Naive thymus-derived CD4-positive, alpha-beta T cell (primary cell): ENCODE data around the gene NOL4L. TPM values are rescaled to one million over a fixed set of nuclear protein-coding genes. Genes with fewer than 3 reads are reported as not detected.

Source experiments
- ATAC-seq: fragments of 150-1000 bp; cut with Tn5 transposase; 2 replicates; pipeline ENCODE4 v1.10.0; 2021; ENCODE audit warnings: mild to moderate bottlenecking, moderate library complexity
- CTCF ChIA-PET: fragments of 350-600 bp; sonication (Branson Sonifier 250); formaldehyde crosslinking; loops from one replicate; lab custom pipeline; 2021; ENCODE audit warnings: antibody characterized with exemption; lab: Charles Lee
- POLR2A ChIA-PET: fragments of 350-600 bp; sonication (Branson Sonifier 250); formaldehyde crosslinking; loops from one replicate; lab custom pipeline; 2021; ENCODE audit warnings: antibody characterized with exemption, inconsistent platforms; lab: Charles Lee
- DNase-seq, 9 donors: peaks; one replicate each; pipeline versions ENCODE4 v3.0.0 to v3.0.0-alpha.2; 2020 to 2022; ENCODE audit warnings: mixed read lengths in 1 of 9
- H3K27ac ChIP-seq: one replicate; pipeline ENCODE4 v1.7.0; 2013; ENCODE audit warnings: mild to moderate bottlenecking, low read depth, low read length, moderate library complexity
- H3K27me3 ChIP-seq, 2 donors: one replicate each; pipeline ENCODE4 v1.7.0; 2013; ENCODE audit warnings: low read length in 2 of 2, mild to moderate bottlenecking in 2 of 2, moderate library complexity in 2 of 2; ENCODE audit not compliant: control insufficient read depth in 2 of 2, insufficient read depth in 2 of 2
- H3K36me3 ChIP-seq, 3 experiments: 1 replicate in 2 of 3; 2 replicates in 1 of 3; pipeline ENCODE4 v1.7.0; 2013; ENCODE audit warnings: low read length in 3 of 3, mild to moderate bottlenecking in 3 of 3, moderate library complexity in 1 of 3; ENCODE audit not compliant: insufficient read depth in 3 of 3, control insufficient read depth in 2 of 3
- H3K4me1 ChIP-seq, 2 donors: one replicate each; pipeline ENCODE4 v1.7.0; 2013; ENCODE audit warnings: low read length in 2 of 2, mild to moderate bottlenecking in 2 of 2, moderate library complexity in 1 of 2; ENCODE audit not compliant: control insufficient read depth in 2 of 2, insufficient read depth in 2 of 2
- H3K4me3 ChIP-seq: 2 replicates; pipeline ENCODE4 v1.7.0; 2013; ENCODE audit warnings: mild to moderate bottlenecking, low read length
- H3K9me3 ChIP-seq, 3 experiments: 1 replicate in 2 of 3; 2 replicates in 1 of 3; pipeline ENCODE4 v1.7.0; 2013; ENCODE audit warnings: low read length in 3 of 3; ENCODE audit not compliant: control insufficient read depth in 2 of 3
- H3K27ac Mint-ChIP-seq, 9 donors: one replicate each; pipeline ENCODE4 v1.8.0; 2020 to 2022; ENCODE audit warnings: mixed read lengths in 9 of 9, mild to moderate bottlenecking in 8 of 9, moderate library complexity in 5 of 9, inconsistent platforms in 2 of 9
- H3K27me3 Mint-ChIP-seq, 5 donors: one replicate each; pipeline ENCODE4 v1.8.0; 2021 to 2022; ENCODE audit warnings: mixed read lengths in 5 of 5, mild to moderate bottlenecking in 1 of 5
- H3K36me3 Mint-ChIP-seq, 5 donors: one replicate each; pipeline ENCODE4 v1.8.0; 2020 to 2022; ENCODE audit warnings: mixed read lengths in 5 of 5, mild to moderate bottlenecking in 3 of 5, inconsistent platforms in 1 of 5
- H3K4me1 Mint-ChIP-seq, 7 donors: one replicate each; pipeline ENCODE4 v1.8.0; 2020 to 2022; ENCODE audit warnings: mixed read lengths in 7 of 7, mild to moderate bottlenecking in 3 of 7, inconsistent platforms in 1 of 7
- H3K4me3 Mint-ChIP-seq, 10 donors: one replicate each; pipeline ENCODE4 v1.8.0; 2020 to 2022; ENCODE audit warnings: mild to moderate bottlenecking in 10 of 10, mixed read lengths in 10 of 10, moderate library complexity in 6 of 10, inconsistent platforms in 2 of 10
- H3K9me3 Mint-ChIP-seq, 11 donors: one replicate each; pipeline ENCODE4 v1.8.0; 2020 to 2022; ENCODE audit warnings: mixed read lengths in 11 of 11, mild to moderate bottlenecking in 4 of 11, inconsistent platforms in 1 of 11, moderate library complexity in 1 of 11
- intact Hi-C, 2 donors: fragments of 100-400 bp; cut with micrococcal nuclease; formaldehyde crosslinking; loops; one replicate each; pipeline ENCODE4 v1.15.1; 2023
- polyA plus RNA-seq, 2 donors: library from polyadenylated mRNA; unstranded; fragments of 300-500 nt; fragmentation: Illumina TruSeq; gene quantifications; one replicate each; pipeline ENCODE4 v1.2.3, GENCODE V29; 2021
- total RNA-seq, 6 experiments: library from RNA in 5 of 6; stranded (reverse) in 5 of 6; gene quantifications; 1 replicate in 5 of 6; 2 replicates in 1 of 6; pipeline ENCODE4 v1.2.3 and lab custom pipeline; 2021 to 2026

Gene NOL4L
- total and polyA plus RNA-seq, 7 experiments from 2014 or later, result 17.3 to 81.9 (median 62.7) TPM

DNA sequence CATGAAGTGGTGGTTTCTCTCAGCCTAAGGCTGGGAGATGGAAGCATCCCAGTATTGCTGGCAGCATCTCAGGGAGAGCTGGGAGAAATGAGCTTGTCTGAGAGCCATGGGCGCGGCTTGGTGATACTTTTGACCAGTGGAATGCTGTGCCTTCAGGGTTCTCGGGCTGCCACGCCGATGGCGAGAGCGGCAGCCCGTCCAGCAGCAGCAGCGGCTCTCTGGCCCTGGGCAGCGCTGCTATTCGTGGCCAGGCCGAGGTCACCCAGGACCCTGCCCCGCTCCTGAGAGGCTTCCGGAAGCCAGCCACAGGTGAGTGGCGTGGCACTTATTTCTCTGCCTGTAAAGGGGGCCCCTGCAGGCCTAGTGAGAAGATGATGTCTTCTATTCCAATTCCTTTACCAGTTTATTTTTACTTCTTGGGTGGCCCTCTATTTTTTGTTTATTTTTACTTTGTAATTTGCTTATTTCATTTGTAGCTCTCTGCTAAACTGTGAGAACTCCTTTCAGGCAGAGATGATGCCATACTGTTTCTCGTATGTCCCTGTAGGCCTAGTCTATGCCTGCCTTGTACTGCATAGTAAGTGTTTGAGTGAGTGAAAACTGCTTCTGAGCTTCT is 155.3 kb downstream of the NOL4L start:
- ChIA-PET CTCF (interaction anchor here (0.9 kb wide), 1 partner anchor 93 kb away, joined by 7 read pairs; no protein-coding TSS in a partner anchor), POLR2A (no interaction called here)
- Histone ChIP-seq H3K4me1 (no peaks in the 10 kb centered on the region), H3K9me3 (no peaks in the 10 kb centered on the region), H3K4me3 (no peak overlapping the region), H3K36me3 (peaks cover 20 to 83% (median 31%) of the 10 kb centered on the region in 3 experiments), H3K27ac (no peak overlapping the region), H3K27me3 (no peaks in the 10 kb centered on the region)
- Mint-ChIP-seq H3K9me3 (no peaks in the 10 kb centered on the region), H3K4me1 (peaks cover 0 to 28% (median 18%) of the 10 kb centered on the region in 7 donors), H3K36me3 (peaks cover 31 to 66% (median 39%) of the 10 kb centered on the region in 5 donors), H3K4me3 (no peak overlapping the region), H3K27ac (peak overlapping the region in 2 of 9 donors; percentile 11 to 48), H3K27me3 (no peaks in the 10 kb centered on the region)
- intact Hi-C loops, result no loop called here
- ATAC-seq (no peak), DNase-seq (no peak)

DNA sequence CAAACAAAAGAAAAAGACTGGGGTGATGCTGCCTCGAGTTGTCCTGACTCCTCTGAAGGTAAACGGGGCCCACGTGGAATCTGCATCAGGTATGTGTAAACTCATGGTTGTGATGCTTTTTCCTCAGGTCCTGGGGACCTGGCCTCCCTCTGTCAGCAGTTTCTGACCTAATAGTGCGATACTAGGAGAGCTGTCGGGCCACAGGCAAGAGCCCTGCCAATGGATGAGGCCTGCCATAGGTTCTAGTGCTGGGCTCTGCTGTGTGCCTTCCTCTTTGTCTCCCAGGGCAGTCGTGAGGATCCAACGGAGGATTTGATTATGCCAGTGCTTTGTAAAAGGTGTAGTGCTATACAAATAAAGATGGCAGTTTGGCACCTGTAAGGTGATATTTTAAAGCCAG is 155.8 kb downstream of the NOL4L start:
- peaks cover 33 to 66% (median 39%) of the 10 kb centered on the region in 5 donors for H3K36me3 Mint-ChIP-seq
- peak overlapping the region in 4 of 9 donors; percentile 8 to 75 (median 48) for H3K27ac Mint-ChIP-seq
- POLR2A ChIA-PET, result no interaction called here

DNA sequence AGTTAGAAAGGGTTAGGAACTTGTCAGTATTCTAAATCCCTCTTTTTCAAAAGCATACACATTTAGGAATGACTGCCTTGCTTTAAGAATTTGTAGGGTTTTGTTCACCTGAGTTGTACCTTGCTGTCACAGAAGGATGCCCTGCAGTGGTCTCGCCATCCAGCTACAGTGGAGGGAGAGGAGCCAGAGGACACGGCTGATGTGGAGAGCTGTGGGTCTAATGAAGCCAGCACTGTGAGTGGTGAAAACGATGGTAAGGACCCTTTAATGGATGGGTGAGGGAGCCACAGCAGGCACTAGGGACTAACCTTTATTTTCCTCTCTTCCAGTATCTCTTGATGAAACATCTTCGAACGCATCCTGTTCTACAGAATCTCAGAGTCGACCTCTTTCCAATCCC is 157.1 kb downstream of the NOL4L start:
- ChIA-PET POLR2A (interaction anchor here (0.7 kb wide), 1 partner anchor 57 kb away, joined by 4 read pairs; no protein-coding TSS in a partner anchor), CTCF (no interaction called here)
- H3K27ac ChIP-seq, result no peak overlapping the region
- Mint-ChIP-seq H3K4me3 (peak overlapping the region in 1 of 10 donors; percentile 65), H3K36me3 (peaks cover 28 to 52% (median 30%) of the 10 kb centered on the region in 5 donors), H3K27ac (peak overlapping the region; percentile 11 to 69 (median 52)), H3K4me1 (peaks cover 0 to 30% (median 19%) of the 10 kb centered on the region in 7 donors), H3K27me3 (no peaks in the 10 kb centered on the region), H3K9me3 (no peaks in the 10 kb centered on the region)
- H3K4me1 ChIP-seq, result no peaks in the 10 kb centered on the region
- intact Hi-C loops, result no loop called here
- DNase-seq (no peak), ATAC-seq (no peak)
- H3K4me3 ChIP-seq, result no peak overlapping the region
- no peaks in the 10 kb centered on the region for H3K9me3 ChIP-seq
- H3K27me3 ChIP-seq, result no peaks in the 10 kb centered on the region
- peaks cover 14 to 65% (median 31%) of the 10 kb centered on the region in 3 experiments for H3K36me3 ChIP-seq

More for the DNA sequence above, 155.8 kb downstream of the NOL4L start:
- Histone ChIP-seq H3K4me1 (no peaks in the 10 kb centered on the region), H3K9me3 (no peaks in the 10 kb centered on the region), H3K4me3 (no peak overlapping the region), H3K27me3 (no peaks in the 10 kb centered on the region), H3K36me3 (peaks cover 20 to 78% (median 31%) of the 10 kb centered on the region in 3 experiments), H3K27ac (no peak overlapping the region)
- H3K4me3 Mint-ChIP-seq, result no peak overlapping the region
- H3K4me1 Mint-ChIP-seq, result peaks cover 0 to 30% (median 19%) of the 10 kb centered on the region in 7 donors
- DNase-seq, result no peak
- no peaks in the 10 kb centered on the region for H3K9me3 Mint-ChIP-seq
- intact Hi-C loops, result no loop called here
- ATAC-seq, result no peak
- CTCF ChIA-PET, result no interaction called here
- H3K27me3 Mint-ChIP-seq, result no peaks in the 10 kb centered on the region

DNA sequence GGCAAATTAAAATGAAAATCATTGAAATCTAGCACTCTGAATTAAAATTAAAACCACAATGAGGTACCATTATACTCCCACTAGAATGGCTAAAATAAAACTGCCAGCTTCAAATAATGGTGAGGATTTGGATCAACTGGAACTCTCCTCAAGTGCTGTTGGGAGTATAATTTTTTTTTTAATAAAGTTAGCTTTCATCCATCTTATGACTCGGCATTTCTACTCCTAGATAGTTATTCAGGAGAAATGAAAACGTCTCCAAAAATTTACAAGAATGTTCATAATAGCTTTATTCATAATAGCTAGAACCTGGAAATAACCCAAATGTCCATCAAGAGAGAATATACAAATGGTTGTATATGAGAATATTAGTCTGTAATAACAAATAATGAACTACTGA is 163.8 kb downstream of the NOL4L start:
- Mint-ChIP-seq H3K4me1 (peaks cover 9 to 56% (median 49%) of the 10 kb centered on the region in 7 donors), H3K36me3 (peaks cover 0 to 22% (median 8%) of the 10 kb centered on the region in 5 donors), H3K27me3 (no peaks in the 10 kb centered on the region), H3K27ac (peak overlapping the region in 1 of 9 donors; percentile 71), H3K4me3 (no peak overlapping the region), H3K9me3 (no peaks in the 10 kb centered on the region)
- H3K27ac ChIP-seq, result no peak overlapping the region
- POLR2A ChIA-PET, result no interaction called here
- CTCF ChIA-PET, result no interaction called here
- ATAC-seq (no peak), DNase-seq (no peak)
- H3K36me3 ChIP-seq, result peaks cover 0 to 4% (median 0%) of the 10 kb centered on the region in 3 experiments
- no peaks in the 10 kb centered on the region for H3K9me3 ChIP-seq
- no peaks in the 10 kb centered on the region for H3K27me3 ChIP-seq
- intact Hi-C loops, result loop anchor here in 1 of 2 donors (5.0 kb wide), 1 partner anchor 34 kb away; no protein-coding TSS in a partner anchor
- H3K4me3 ChIP-seq, result no peak overlapping the region
- no peaks in the 10 kb centered on the region for H3K4me1 ChIP-seq

GRCh38 chr20:32418376-32418775 is 166.8 kb downstream of the NOL4L start:
- H3K4me3 Mint-ChIP-seq, result peak overlapping the region in 1 of 10 donors; percentile 19
- intact Hi-C loops, result no loop called here
- ChIA-PET POLR2A (interaction anchor here (0.7 kb wide), 1 partner anchor 8 kb away, joined by 3 read pairs; no protein-coding TSS in a partner anchor), CTCF (no interaction called here)
- H3K4me1 Mint-ChIP-seq, result peaks cover 27 to 73% (median 60%) of the 10 kb centered on the region in 7 donors
- H3K27ac Mint-ChIP-seq, result no peak overlapping the region
- no peaks in the 10 kb centered on the region for H3K9me3 ChIP-seq
- peaks cover 0 to 2% (median 0%) of the 10 kb centered on the region in 3 experiments for H3K36me3 ChIP-seq
- H3K4me3 ChIP-seq, result no peak overlapping the region
- no peaks in the 10 kb centered on the region for H3K27me3 ChIP-seq
- peaks cover 4 to 13% of the 10 kb centered on the region in 2 donors for H3K4me1 ChIP-seq
- DNase-seq (no peak), ATAC-seq (no peak)
- peaks cover 0 to 19% (median 16%) of the 10 kb centered on the region in 5 donors for H3K36me3 Mint-ChIP-seq
- H3K27me3 Mint-ChIP-seq, result no peaks in the 10 kb centered on the region
- no peaks in the 10 kb centered on the region for H3K9me3 Mint-ChIP-seq
- H3K27ac ChIP-seq, result no peak overlapping the region

- Mint-ChIP-seq H3K27ac (peak overlapping the region in 1 of 9 donors; percentile 41), H3K9me3 (peaks cover 0 to 2% (median 0%) of the 10 kb centered on the region in 11 donors), H3K27me3 (no peaks in the 10 kb centered on the region), H3K4me1 (peaks cover 37 to 87% (median 72%) of the 10 kb centered on the region in 7 donors), H3K4me3 (peak overlapping the region in 1 of 10 donors; percentile 45), H3K36me3 (peaks cover 0 to 22% (median 17%) of the 10 kb centered on the region in 5 donors)
- Histone ChIP-seq H3K27ac (no peak overlapping the region), H3K4me3 (no peak overlapping the region), H3K4me1 (peaks cover 9 to 26% of the 10 kb centered on the region in 2 donors), H3K27me3 (no peaks in the 10 kb centered on the region), H3K9me3 (no peaks in the 10 kb centered on the region), H3K36me3 (peaks cover 0 to 2% (median 0%) of the 10 kb centered on the region in 3 experiments)
- intact Hi-C loops, result no loop called here
- ChIA-PET CTCF (no interaction called here), POLR2A (interaction anchor here (1.0 to 1.4 kb wide), 2 partner anchors 8 to 98 kb away, joined by 3 to 5 read pairs; no protein-coding TSS in a partner anchor)
- no peak for ATAC-seq
- DNase-seq, result no peak
Observed at GRCh38 chr20:32416206-32416605, 168.9 kb downstream of the NOL4L start.
